ENCODE data around the gene TAOK3. TPM values are rescaled to one million over a fixed set of nuclear protein-coding genes. Genes with fewer than 3 reads are reported as not detected.

TAOK3 gene
- total and polyA plus RNA-seq, 10 of the 15 experiments (the other 5 are each of a cell fraction or from before 2014, with no cell fraction given) = 41.3 to 131 (median 57.8) TPM

DNA sequence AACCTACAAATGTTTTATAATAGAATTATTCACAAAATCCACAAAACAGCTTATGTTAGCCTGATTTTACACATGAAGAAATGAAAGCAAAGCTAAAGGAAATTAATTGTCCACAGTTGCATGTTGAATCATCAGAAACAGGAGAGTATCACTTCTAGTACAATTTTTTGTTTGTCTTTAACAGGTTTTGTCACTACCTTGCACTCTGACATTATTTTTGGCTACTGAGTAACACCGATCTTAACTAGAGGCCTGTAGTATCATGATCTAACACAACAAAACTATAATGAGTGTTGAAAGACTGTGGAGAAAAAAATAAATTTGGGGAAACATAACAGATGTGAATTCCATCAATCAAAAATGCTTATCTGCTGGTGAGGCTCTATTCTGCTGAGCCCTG, 60.1 kb downstream of the TAOK3 start (continued):
- TF ChIP-seq JUNB (IDR thresholded peaks at IDR 0.05) (peak; percentile 88), ETV6 (conservative IDR thresholded peaks at IDR 0.05 in 1 of 2, IDR thresholded peaks at IDR 0.05 in 1 of 2; ENCODE audit: borderline replicate concordance in 1 of 2, low read depth in 1 of 2) (no peak), NRF1 (conservative IDR thresholded peaks at IDR 0.05; ENCODE audit: low read depth, low read length) (no peak), SIX5 (IDR thresholded peaks at IDR 0.05; ENCODE audit: low read depth, low read length, severe bottlenecking) (no peak), SRF (IDR thresholded peaks at IDR 0.05; ENCODE audit: low read depth in 2 of 2, low read length in 2 of 2) (no peak), RUNX3 (IDR thresholded peaks at IDR 0.05; ENCODE audit: low read length) (0 out of 2 replicates have a peak, but pooled peaks have one; percentile 24), CHD1 (IDR thresholded peaks at IDR 0.05; ENCODE audit: low read depth, low read length) (no peak), RAD21 (IDR thresholded peaks at IDR 0.05; ENCODE audit: insufficient read depth, low read depth, low read length) (no peak), SUZ12 (IDR thresholded peaks at IDR 0.05; ENCODE audit: unreplicated experiment) (no peak), IRF4 (IDR thresholded peaks at IDR 0.05; ENCODE audit: low read depth, low read length) (no peak; the same call in 1 of the 2 replicates), TCF3 (IDR thresholded peaks at IDR 0.05; ENCODE audit: borderline replicate concordance, insufficient read depth, low read depth, low read length) (no peak), MEF2A (IDR thresholded peaks at IDR 0.05; ENCODE audit: insufficient read depth, low read depth, low read length) (peak; percentile 80; the same call in 1 of the 2 replicates), ZNF384 (IDR thresholded peaks at IDR 0.05; ENCODE audit: borderline replicate concordance, low read depth, low read length) (no peak; the same call in 1 of the 2 replicates), KDM1A (IDR thresholded peaks at IDR 0.05; ENCODE audit: borderline replicate concordance) (no peak), FOXM1 (IDR thresholded peaks at IDR 0.05; ENCODE audit: low read depth, low read length) (peak; percentile 33; the same call in 1 of the 2 replicates), MTA2 (IDR thresholded peaks at IDR 0.05; ENCODE audit: low read depth) (peak; percentile 95), TAF1 (IDR thresholded peaks at IDR 0.05; ENCODE audit: borderline replicate concordance, low read depth, low read length) (no peak), BMI1 (IDR thresholded peaks at IDR 0.05; ENCODE audit: borderline replicate concordance) (no peak)
- TF ChIP-seq, protein P1, sequence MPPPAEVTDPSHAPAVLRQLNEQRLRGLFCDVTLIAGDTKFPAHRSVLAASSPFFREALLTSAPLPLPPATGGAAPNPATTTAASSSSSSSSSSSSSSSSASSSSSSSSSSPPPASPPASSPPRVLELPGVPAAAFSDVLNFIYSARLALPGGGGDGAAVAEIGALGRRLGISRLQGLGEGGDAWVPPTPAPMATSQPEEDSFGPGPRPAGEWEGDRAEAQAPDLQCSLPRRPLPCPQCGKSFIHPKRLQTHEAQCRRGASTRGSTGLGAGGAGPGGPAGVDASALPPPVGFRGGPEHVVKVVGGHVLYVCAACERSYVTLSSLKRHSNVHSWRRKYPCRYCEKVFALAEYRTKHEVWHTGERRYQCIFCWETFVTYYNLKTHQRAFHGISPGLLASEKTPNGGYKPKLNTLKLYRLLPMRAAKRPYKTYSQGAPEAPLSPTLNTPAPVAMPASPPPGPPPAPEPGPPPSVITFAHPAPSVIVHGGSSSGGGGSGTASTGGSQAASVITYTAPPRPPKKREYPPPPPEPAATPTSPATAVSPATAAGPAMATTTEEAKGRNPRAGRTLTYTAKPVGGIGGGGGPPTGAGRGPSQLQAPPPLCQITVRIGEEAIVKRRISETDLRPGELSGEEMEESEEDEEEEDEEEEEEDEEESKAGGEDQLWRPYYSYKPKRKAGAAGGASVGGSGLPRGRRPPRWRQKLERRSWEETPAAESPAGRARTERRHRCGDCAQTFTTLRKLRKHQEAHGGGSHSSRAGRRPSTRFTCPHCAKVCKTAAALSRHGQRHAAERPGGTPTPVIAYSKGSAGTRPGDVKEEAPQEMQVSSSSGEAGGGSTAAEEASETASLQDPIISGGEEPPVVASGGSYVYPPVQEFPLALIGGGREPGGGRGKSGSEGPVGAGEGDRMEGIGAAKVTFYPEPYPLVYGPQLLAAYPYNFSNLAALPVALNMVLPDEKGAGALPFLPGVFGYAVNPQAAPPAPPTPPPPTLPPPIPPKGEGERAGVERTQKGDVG (CRISPR knock-in tag; IDR thresholded peaks at IDR 0.05) = no peak
- TF ChIP-seq, protein P2, sequence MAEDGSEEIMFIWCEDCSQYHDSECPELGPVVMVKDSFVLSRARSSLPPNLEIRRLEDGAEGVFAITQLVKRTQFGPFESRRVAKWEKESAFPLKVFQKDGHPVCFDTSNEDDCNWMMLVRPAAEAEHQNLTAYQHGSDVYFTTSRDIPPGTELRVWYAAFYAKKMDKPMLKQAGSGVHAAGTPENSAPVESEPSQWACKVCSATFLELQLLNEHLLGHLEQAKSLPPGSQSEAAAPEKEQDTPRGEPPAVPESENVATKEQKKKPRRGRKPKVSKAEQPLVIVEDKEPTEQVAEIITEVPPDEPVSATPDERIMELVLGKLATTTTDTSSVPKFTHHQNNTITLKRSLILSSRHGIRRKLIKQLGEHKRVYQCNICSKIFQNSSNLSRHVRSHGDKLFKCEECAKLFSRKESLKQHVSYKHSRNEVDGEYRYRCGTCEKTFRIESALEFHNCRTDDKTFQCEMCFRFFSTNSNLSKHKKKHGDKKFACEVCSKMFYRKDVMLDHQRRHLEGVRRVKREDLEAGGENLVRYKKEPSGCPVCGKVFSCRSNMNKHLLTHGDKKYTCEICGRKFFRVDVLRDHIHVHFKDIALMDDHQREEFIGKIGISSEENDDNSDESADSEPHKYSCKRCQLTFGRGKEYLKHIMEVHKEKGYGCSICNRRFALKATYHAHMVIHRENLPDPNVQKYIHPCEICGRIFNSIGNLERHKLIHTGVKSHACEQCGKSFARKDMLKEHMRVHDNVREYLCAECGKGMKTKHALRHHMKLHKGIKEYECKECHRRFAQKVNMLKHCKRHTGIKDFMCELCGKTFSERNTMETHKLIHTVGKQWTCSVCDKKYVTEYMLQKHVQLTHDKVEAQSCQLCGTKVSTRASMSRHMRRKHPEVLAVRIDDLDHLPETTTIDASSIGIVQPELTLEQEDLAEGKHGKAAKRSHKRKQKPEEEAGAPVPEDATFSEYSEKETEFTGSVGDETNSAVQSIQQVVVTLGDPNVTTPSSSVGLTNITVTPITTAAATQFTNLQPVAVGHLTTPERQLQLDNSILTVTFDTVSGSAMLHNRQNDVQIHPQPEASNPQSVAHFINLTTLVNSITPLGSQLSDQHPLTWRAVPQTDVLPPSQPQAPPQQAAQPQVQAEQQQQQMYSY (CRISPR knock-in tag; IDR thresholded peaks at IDR 0.05) = no peak
